Stimulated activated effector memory CD8-positive, alpha-beta T cell treated with anti-CD3 and anti-CD28 coated beads, Interleukin-12 subunit alpha, Interleukin-12 subunit beta, amount 100 ng/mL, for 72 hours (primary cell): ENCODE results near the gene PTP4A1.
A peak's percentile ranks its signal among the peaks of the same experiment; 100 is the strongest.
"Not testable (repeated sequence)": the region's sequence is repeated elsewhere in the genome, so short reads cannot be mapped to it uniquely, and the experiment has no call there.

ENCODE experiments used
- ATAC-seq: fragments of 150-1000 bp; cut with Tn5 transposase; 2 replicates; pipeline ENCODE4 v1.10.0; 2021
- DNase-seq, 2 donors: peaks; one replicate each; pipeline ENCODE4 v3.0.0; 2021 to 2022; ENCODE audit warnings: low spot score in 2 of 2
- H3K27ac Mint-ChIP-seq: one replicate; pipeline ENCODE4 v1.8.0; 2022; ENCODE audit warnings: mild to moderate bottlenecking, mixed read lengths
- H3K36me3 Mint-ChIP-seq: one replicate; pipeline ENCODE4 v1.8.0; 2022; ENCODE audit warnings: mild to moderate bottlenecking, mixed read lengths
- H3K4me1 Mint-ChIP-seq: one replicate; pipeline ENCODE4 v1.8.0; 2022; ENCODE audit warnings: mixed read lengths
- H3K4me3 Mint-ChIP-seq: one replicate; pipeline ENCODE4 v1.8.0; 2022; ENCODE audit warnings: mild to moderate bottlenecking, mixed read lengths
- H3K9me3 Mint-ChIP-seq: one replicate; pipeline ENCODE4 v1.8.0; 2022; ENCODE audit warnings: mixed read lengths

Gene PTP4A1

DNA sequence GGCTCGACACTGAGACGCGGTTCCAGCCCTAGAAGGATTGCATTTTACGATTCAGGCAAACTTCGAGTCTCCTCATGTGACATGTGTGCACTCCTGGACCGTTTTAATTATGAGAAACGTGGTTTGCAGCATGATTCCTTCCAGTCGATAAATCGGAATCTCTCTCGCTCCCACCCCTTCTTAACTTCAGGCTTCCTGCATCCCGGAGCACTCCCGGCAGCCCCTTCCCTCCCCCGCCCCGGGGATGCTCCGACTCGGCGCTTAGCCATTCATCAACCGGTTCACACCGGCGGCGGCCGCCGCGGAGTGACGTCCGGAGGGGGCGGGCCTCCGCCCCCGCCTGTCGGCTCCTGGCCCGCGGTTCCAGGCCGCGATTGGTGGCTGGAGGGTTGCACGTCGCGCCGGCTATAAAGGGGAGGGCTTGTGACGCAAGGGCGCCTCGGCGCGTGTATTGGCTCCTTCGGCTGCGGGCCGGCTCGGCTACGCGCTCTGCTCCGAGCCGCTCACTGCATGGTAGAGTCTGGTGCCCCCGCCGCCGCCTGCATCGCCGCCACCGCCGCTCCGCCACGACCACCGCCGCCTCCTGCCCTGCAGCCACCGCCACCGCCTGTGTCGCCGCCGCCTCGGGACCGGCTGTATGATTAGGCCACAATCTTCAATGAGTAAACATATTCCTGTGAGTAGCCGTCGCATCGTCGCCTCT lies at the start of gene PTP4A1, which contains the start of gene LOC128125822:
Gene PTP4A1 (plus strand): TSS at position 437 of the 703 bp plus-strand sequence. CDS start 4,401 bp downstream, outside the sequence.
Gene LOC128125822 (plus strand): TSS at position 437 of the 703 bp plus-strand sequence.
- Mint-ChIP-seq H3K4me3 (peak within 1 kb of the TSS; percentile 79), H3K4me1 (peaks cover 20% of the 10 kb centered on the region), H3K27ac (peak within 1 kb of the TSS; percentile 91), H3K9me3 (no peaks in the 10 kb centered on the region), H3K36me3 (peaks cover 41% of the 10 kb centered on the region)
- peak; percentile 90 to 95 for DNase-seq
- ATAC-seq = peak; percentile 98

DNA sequence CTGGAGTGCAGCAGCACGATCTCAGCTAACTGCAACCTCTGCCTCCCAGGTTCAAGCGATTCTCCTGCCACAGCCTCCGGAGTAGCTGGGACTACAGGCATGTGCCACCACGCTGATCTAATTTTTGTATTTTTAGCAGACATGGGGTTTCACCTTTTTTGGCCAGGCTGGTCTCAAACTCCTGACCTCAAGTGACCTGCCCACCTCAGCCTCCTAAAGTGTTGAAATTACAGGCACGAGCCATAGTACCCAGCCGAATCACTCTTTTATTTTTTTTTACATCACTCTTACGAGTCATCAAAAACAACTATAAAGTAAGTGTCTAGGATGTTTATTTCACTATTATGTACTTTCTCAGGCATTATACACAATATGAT lies 49.4 kb upstream of the PTP4A1 start:
- not testable (repeated sequence) for DNase-seq, H3K36me3 Mint-ChIP-seq, ATAC-seq, H3K27ac Mint-ChIP-seq, H3K9me3 Mint-ChIP-seq, H3K4me1 Mint-ChIP-seq, H3K4me3 Mint-ChIP-seq

DNA sequence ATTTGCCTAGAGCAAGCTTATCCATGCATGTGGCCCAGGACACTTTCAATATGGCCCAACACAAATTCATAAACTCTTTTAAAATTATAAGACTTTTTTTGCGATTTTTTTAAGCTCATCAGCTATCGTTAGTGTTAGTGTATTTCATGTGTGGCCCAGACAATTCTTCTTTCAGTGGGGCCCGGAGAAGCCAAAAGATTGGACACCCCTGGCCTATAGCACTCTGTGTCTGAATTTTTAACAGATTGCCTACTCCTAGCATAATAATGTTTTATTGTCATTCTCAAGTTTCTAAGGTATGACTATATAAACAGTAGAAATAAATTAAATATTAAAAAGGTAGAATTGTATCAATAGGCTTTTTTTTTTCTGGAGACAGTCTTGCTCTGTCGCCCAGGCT lies 48.6 kb upstream of the PTP4A1 start:
- H3K4me1 Mint-ChIP-seq = no peaks in the 10 kb centered on the region
- ATAC-seq = no peak
- H3K27ac Mint-ChIP-seq = no peak overlapping the region
- no peaks in the 10 kb centered on the region for H3K36me3 Mint-ChIP-seq
- no peak overlapping the region for H3K4me3 Mint-ChIP-seq
- H3K9me3 Mint-ChIP-seq = no peaks in the 10 kb centered on the region
- DNase-seq = no peak

DNA sequence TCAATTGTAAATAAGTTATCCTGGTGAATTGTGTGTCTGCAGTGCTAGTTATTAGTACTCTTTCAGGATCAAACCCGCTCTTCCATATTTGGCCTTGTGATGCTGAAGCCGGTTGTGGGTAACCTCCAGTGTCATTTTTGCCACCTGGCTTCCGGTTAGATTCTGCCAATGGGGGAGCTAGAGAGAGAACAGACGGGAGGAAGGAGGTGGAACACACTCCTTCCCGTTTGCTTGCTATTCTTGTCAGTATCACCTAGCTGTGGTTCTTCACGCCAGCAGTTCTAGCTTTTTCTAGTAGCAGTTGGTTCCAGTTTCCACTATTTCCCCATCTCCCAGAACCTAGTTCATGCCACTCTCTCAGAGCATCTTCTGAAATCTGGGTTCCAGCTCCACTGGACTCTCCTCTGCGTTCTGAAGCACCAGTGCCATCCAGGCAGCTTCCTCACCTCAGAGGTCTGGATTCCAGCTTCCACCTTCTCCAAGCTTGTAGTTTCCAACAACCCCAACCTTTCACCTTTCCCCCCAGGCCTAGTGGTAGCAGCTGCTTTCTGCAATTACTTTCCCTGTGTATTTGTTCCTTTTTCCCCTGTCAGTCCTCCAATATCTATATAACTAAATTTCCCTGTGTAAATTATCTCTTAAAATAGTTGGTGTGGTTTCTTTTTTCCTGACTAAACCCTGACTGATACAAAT lies 46.9 kb upstream of the PTP4A1 start:
- no peak for ATAC-seq
- no peak for DNase-seq
- H3K27ac Mint-ChIP-seq = no peak overlapping the region
- no peaks in the 10 kb centered on the region for H3K9me3 Mint-ChIP-seq
- H3K36me3 Mint-ChIP-seq = no peaks in the 10 kb centered on the region
- H3K4me1 Mint-ChIP-seq = peaks cover 7% of the 10 kb centered on the region
- no peak overlapping the region for H3K4me3 Mint-ChIP-seq

DNA sequence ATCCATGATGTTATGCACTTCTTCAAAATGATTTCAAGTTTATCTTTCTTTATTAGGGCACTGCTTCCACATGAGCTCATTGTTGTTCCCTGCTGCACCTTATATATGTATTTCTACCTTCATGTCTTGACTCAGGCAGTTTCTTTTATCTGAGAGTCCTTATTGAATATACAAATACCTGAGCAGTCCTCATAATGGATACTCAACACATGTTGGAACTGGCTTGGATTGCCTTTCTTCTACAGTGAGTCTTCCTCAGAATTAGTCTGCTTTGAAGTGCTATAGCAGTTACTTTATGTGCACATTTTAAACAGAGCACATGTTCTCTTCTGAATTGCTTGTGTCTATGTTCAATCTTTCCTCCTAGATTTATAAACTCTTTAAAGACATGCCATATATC lies 45.3 kb upstream of the PTP4A1 start:
- H3K4me3 Mint-ChIP-seq = no peak overlapping the region
- DNase-seq (no peak), ATAC-seq (no peak)
- no peaks in the 10 kb centered on the region for H3K36me3 Mint-ChIP-seq
- no peaks in the 10 kb centered on the region for H3K9me3 Mint-ChIP-seq
- H3K4me1 Mint-ChIP-seq = peaks cover 7% of the 10 kb centered on the region
- no peak overlapping the region for H3K27ac Mint-ChIP-seq

DNA sequence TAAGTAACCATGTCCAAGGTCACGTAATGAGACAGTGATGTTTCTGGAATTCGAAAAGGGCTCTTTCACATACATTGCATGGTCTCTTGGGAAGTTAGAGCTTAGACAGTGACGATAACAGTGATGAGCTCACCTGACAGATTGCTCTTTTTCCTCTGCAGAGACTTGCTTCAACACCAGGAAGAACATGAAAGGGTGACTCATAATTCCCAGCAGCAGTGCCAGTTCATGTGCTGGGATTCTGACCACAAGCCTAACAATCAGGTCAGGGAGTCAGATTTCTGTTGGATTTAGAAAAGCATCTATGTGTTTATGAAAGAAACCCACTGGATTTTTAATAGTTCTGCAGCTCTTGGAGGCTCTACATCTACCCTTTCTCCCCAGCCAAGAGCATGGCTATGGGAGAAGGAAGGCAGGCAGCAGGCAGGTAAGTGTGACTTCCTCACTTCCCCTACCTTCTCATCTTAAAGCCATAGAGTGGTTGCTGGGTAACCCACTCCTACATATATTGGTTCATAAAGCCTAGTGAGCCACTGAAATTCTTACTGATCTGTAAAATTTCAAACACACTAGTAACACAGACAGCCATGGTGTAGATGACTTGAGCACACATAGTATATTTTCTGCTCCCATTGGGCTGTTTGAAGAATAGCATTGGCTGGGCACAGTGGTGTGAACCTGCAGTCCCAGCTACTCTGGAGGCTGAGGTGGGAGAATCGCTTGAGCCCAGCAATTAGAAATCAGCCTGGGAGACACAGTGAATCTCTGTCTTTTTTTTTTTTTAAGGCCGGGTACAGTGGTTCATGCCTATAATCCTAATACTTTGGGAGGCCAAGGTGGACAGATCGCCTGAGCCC lies 44.4 kb upstream of the PTP4A1 start:
- ATAC-seq = peak; percentile 26
- Mint-ChIP-seq H3K9me3 (no peaks in the 10 kb centered on the region), H3K36me3 (no peaks in the 10 kb centered on the region), H3K4me3 (no peak overlapping the region), H3K27ac (no peak overlapping the region), H3K4me1 (peaks cover 7% of the 10 kb centered on the region)
- DNase-seq = no peak

DNA sequence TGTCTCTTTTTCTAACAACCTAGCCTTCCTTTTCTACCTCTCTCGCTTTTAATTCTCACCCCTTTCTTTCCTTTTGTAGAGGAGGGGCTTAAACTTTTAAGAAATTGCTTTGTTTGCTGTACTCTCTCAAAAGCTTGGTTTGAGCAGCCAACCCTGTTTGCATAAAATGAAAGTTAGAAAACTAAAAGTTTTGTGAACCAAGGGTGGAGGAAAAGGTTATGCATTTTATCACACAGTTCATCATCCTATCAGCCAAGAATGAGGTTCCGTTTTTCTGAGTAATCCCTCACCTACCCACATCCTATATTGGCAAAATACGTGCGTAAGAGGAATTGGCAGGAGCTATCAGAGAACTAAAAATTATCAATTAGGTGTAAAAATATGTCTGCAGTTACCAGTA lies 42.8 kb upstream of the PTP4A1 start:
- Mint-ChIP-seq H3K4me1 (peaks cover 7% of the 10 kb centered on the region), H3K36me3 (no peaks in the 10 kb centered on the region), H3K27ac (no peak overlapping the region), H3K9me3 (no peaks in the 10 kb centered on the region), H3K4me3 (peak overlapping the region; percentile 25)
- DNase-seq (no peak), ATAC-seq (peak; percentile 71)

DNA sequence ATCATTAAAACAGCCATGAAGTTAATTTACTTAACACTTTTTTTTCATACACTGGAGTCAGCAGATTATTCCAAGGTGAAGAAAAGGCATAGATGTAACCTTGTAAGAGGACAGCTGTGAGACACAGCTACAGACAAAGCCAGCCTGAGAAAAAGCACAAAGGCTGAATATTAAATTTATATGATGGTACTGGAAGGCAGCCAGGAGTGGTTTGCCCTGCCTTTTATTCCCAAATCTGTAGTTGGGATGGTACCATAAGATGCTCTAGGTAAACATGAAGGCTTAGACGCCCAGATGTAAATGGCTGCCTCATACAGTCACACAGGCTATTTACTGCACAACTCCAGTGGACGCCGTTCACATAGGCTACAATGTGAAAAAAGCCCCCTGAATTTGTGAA lies 42.1 kb upstream of the PTP4A1 start:
- Mint-ChIP-seq H3K9me3 (no peaks in the 10 kb centered on the region), H3K4me3 (no peak overlapping the region), H3K36me3 (no peaks in the 10 kb centered on the region), H3K4me1 (peaks cover 7% of the 10 kb centered on the region), H3K27ac (no peak overlapping the region)
- DNase-seq = no peak
- ATAC-seq = no peak

DNA sequence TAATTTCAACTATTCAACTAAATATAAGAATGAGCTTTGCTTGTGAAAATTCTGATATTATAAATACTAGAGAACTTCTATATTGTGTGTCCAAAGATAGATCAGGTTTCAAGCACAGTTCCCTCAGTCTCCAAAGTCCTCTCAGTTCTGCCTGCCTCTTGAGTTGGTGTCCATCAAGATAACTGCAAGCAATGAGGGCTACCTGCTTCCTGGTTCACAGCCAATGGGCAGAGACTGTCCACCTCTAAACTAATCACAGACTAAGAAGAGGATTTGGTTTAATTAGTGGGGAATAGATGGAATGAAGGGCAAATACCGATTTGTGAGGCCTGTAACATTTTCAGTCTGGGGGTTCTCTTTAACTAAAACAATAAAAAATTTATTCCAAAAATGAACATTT lies 41.3 kb upstream of the PTP4A1 start:
- H3K9me3 Mint-ChIP-seq = no peaks in the 10 kb centered on the region
- DNase-seq (no peak), ATAC-seq (no peak)
- H3K4me1 Mint-ChIP-seq = peaks cover 7% of the 10 kb centered on the region
- no peaks in the 10 kb centered on the region for H3K36me3 Mint-ChIP-seq
- H3K4me3 Mint-ChIP-seq = no peak overlapping the region
- no peak overlapping the region for H3K27ac Mint-ChIP-seq

DNA sequence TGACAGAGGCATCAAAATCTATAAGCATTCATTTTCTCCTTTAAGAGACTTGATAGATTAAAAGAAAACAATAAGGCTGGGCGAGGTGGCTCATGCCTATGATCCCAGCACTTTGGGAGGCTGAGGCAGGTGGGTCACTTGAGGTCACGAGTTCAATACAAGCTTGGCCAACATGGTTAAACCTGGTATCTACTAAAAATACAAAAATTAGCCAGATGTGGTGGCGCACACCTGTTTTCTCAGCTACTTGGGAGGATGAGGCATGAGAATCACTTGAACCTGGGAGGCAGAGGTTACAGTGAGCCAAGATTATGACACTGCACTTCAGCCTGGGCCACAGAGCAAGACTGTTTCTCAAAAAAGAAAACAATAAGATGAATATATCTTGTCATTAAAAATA lies 39.3 kb upstream of the PTP4A1 start:
- Mint-ChIP-seq H3K4me3 (no peak overlapping the region), H3K36me3 (no peaks in the 10 kb centered on the region), H3K9me3 (no peaks in the 10 kb centered on the region), H3K4me1 (peaks cover 7% of the 10 kb centered on the region), H3K27ac (no peak overlapping the region)
- DNase-seq = no peak
- no peak for ATAC-seq

DNA sequence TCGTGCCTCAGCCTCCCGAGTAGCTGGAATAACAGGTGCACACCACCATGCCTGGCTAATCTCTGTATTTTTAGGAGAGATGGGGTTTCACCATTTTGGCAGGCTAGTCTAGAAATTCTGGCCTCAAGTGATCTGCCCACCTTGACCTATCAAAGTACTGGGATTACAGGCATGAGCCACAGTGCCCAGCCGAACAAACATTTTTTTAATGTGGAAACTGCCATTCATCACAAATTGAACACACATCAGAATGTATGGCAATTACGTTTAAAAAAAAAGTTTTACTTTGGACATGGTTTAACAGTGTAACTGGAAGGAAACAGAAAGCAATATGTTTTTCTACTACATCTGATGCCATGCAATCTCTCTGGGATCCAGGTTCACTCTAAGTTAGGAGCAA lies 38.3 kb upstream of the PTP4A1 start:
- Mint-ChIP-seq H3K4me3 (no peak overlapping the region), H3K4me1 (peaks cover 7% of the 10 kb centered on the region), H3K27ac (no peak overlapping the region), H3K9me3 (no peaks in the 10 kb centered on the region), H3K36me3 (no peaks in the 10 kb centered on the region)
- DNase-seq = no peak
- no peak for ATAC-seq

DNA sequence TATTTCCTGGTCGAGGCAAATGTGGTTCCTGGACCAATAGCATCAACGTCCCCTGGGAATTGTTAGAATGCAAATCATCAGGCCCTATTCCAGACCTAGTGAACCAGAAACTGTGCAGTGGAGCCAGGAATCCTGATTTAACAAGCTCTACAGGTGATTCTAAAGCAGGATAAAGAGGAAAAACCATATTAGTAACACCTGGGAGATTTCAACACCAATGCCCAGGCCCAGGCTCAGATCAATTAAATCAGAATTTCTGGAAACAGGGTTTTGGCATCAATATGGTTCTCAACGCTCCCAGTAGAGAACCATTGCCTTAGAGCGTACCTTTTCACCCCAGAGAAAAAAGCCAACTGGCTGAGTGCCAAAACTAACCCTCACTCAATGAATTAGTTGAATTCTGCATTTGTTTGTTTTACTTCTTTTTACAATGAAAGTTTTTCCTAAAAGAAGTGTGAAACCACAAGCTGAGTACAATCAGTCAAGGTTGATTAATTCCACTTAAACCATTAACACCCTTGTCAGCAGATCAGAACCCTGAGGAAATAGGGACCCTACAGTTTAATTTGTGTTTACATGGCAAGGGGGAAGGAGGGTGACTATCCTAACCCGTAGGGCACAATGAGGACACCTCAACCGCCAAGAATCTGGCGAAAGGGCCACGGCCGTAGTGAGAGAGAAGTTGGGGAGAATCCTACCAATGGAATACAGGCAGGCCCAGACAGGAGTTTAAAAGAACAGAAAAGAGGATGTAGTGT lies 34.9 kb upstream of the PTP4A1 start:
- Mint-ChIP-seq H3K4me3 (no peak overlapping the region), H3K36me3 (no peaks in the 10 kb centered on the region), H3K4me1 (no peaks in the 10 kb centered on the region), H3K27ac (no peak overlapping the region), H3K9me3 (no peaks in the 10 kb centered on the region)
- DNase-seq (no peak), ATAC-seq (no peak)

DNA sequence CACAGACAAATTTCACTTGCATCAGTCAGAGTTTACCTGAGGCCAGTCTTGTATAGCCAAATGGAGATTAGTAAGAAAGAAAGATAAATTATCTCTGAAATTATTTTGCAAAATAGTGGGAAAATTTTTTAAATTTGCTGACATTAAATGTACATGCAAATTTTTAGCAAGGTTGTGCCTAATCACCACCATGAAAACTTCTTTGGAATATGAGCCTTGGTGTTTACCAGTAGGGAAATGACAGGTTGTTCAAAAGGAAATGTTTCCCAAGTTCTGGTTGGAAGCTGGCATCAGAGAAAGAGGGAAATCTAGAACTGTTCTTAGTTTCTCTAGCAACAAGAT lies 34.4 kb upstream of the PTP4A1 start:
- Mint-ChIP-seq H3K9me3 (no peaks in the 10 kb centered on the region), H3K27ac (no peak overlapping the region), H3K4me1 (no peaks in the 10 kb centered on the region), H3K4me3 (no peak overlapping the region), H3K36me3 (no peaks in the 10 kb centered on the region)
- no peak for ATAC-seq
- DNase-seq = no peak

DNA sequence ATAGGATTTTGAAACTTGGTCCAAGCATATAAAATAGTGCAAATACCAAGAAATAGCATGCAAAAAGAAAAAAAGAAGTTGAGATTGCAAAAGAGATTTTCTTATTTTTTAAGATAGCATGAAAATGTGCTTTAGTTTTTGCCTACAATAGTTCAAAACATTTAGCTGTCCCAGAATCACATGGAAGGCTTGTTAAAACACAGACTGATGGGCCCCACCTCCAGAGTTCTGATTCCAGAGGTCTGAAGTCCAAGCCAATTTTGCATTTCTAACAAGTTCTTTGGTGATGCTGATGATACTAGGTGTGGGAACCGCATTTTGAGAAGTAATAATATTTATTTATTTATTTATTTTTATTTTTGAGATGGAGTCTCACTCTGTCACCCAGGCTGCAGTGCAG lies 33.7 kb upstream of the PTP4A1 start:
- ATAC-seq (no peak), DNase-seq (no peak)
- H3K4me3 Mint-ChIP-seq = no peak overlapping the region
- H3K9me3 Mint-ChIP-seq = no peaks in the 10 kb centered on the region
- H3K36me3 Mint-ChIP-seq = no peaks in the 10 kb centered on the region
- H3K4me1 Mint-ChIP-seq = no peaks in the 10 kb centered on the region
- no peak overlapping the region for H3K27ac Mint-ChIP-seq

DNA sequence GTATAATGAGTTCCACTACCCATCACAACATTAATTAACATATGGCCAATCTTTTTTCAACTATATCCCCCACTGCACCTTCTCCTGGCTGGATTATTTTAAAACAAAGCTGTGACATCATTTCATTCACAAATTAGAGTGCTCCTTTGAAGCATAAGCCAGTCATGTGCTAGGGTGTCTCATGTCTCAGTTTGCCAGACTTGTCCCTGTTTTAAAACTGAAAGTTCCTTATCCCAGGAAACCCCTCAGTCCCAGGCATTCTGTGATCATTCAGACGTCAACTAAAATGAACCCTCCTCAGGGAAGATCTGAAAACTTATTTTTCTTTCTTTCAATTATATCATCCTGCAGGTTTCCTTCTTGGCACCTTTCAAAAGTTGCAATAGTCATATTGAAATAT lies 29.3 kb upstream of the PTP4A1 start:
- Mint-ChIP-seq H3K9me3 (no peaks in the 10 kb centered on the region), H3K4me1 (no peaks in the 10 kb centered on the region), H3K36me3 (no peaks in the 10 kb centered on the region), H3K27ac (no peak overlapping the region), H3K4me3 (no peak overlapping the region)
- DNase-seq (no peak), ATAC-seq (no peak)
